Mammary epithelial cell (primary cell): ENCODE data around the gene CCL13.

Source experiments
- EZH2 ChIP-seq: IDR thresholded peaks from 2 replicates; pipeline ENCODE4 v1.6.1; 2012; ENCODE audit warnings: low read length, inconsistent platforms, borderline replicate concordance
- TF ChIP-seq, protein P1 (sequence below), 2 donors: IDR thresholded peaks in 1 of 2; conservative IDR thresholded peaks in 1 of 2; 2 replicates each; pipeline ENCODE4 v1.5.1; 2011 to 2012; ENCODE audit warnings: inconsistent platforms in 2 of 2, low read length in 2 of 2, mild to moderate bottlenecking in 2 of 2, control low read depth in 1 of 2, low read depth in 1 of 2; ENCODE audit not compliant: insufficient read depth in 1 of 2; ENCODE audit errors: extremely low read depth in 1 of 2

GRCh38 chr17:34399725-34400124 is 43.4 kb downstream of the CCL13 start:
- no peak for TF ChIP-seq EZH2
- TF ChIP-seq, protein P1, sequence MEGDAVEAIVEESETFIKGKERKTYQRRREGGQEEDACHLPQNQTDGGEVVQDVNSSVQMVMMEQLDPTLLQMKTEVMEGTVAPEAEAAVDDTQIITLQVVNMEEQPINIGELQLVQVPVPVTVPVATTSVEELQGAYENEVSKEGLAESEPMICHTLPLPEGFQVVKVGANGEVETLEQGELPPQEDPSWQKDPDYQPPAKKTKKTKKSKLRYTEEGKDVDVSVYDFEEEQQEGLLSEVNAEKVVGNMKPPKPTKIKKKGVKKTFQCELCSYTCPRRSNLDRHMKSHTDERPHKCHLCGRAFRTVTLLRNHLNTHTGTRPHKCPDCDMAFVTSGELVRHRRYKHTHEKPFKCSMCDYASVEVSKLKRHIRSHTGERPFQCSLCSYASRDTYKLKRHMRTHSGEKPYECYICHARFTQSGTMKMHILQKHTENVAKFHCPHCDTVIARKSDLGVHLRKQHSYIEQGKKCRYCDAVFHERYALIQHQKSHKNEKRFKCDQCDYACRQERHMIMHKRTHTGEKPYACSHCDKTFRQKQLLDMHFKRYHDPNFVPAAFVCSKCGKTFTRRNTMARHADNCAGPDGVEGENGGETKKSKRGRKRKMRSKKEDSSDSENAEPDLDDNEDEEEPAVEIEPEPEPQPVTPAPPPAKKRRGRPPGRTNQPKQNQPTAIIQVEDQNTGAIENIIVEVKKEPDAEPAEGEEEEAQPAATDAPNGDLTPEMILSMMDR (conservative IDR thresholded peaks at IDR 0.05 in 1 of 2, IDR thresholded peaks at IDR 0.05 in 1 of 2; ENCODE audit: extremely low read depth in 1 of 2, insufficient read depth in 1 of 2, low read depth in 1 of 2, low read length in 2 of 2): no peak
